Neural progenitor cell (in vitro differentiated cells): ENCODE data around the gene CLCN2. TPM values are rescaled to one million over a fixed set of nuclear protein-coding genes. Genes with fewer than 3 reads are reported as not detected.

Experiments used
- DNase-seq: peaks from one replicate; pipeline ENCODE4 v3.0.0-alpha.2; 2016; ENCODE audit warnings: low spot score
- H2AFZ ChIP-seq: fragments of 200-600 bp; sonication (generic); replicated peaks from 2 replicates; pipeline ENCODE4 v1.6.1; 2016; ENCODE audit warnings: antibody characterized with exemption
- H3F3A ChIP-seq: fragments of 200-600 bp; sonication (generic); 2 replicates; pipeline ENCODE4 v1.6.1; 2016; ENCODE audit warnings: antibody characterized with exemption, low read depth
- H3K27ac ChIP-seq: fragments of 200-600 bp; sonication (generic); 2 replicates; pipeline ENCODE4 v1.5.1; 2016; ENCODE audit warnings: mild to moderate bottlenecking
- H3K27me3 ChIP-seq: fragments of 200-600 bp; sonication (generic); 2 replicates; pipeline ENCODE4 v1.6.1; 2016; ENCODE audit warnings: mild to moderate bottlenecking, moderate library complexity
- H3K36me3 ChIP-seq: fragments of 200-600 bp; sonication (generic); 2 replicates; pipeline ENCODE4 v1.5.1; 2016
- H3K4me1 ChIP-seq: fragments of 200-600 bp; sonication (generic); 2 replicates; pipeline ENCODE4 v1.6.1; 2016; ENCODE audit warnings: mixed run types
- H3K4me2 ChIP-seq: fragments of 200-600 bp; sonication (generic); 2 replicates; pipeline ENCODE4 v1.6.1; 2016
- H3K4me3 ChIP-seq: fragments of 200-600 bp; sonication (generic); 2 replicates; pipeline ENCODE4 v1.5.1; 2016
- H3K79me2 ChIP-seq: fragments of 200-600 bp; sonication (generic); 2 replicates; pipeline ENCODE4 v1.6.1; 2016; ENCODE audit warnings: low read depth
- H3K9ac ChIP-seq: fragments of 200-600 bp; sonication (generic); 2 replicates; pipeline ENCODE4 v1.6.1; 2016
- H3K9me3 ChIP-seq: fragments of 200-600 bp; sonication (generic); 2 replicates; pipeline ENCODE4 v1.5.1; 2016; ENCODE audit warnings: low read depth
- H4K20me1 ChIP-seq: fragments of 200-600 bp; sonication (generic); 2 replicates; pipeline ENCODE4 v1.6.1; 2016; ENCODE audit warnings: low read depth
- H3K27ac Mint-ChIP-seq: 3 replicates; pipeline ENCODE4 v1.8.0; 2021; ENCODE audit warnings: mixed read lengths
- H3K27me3 Mint-ChIP-seq: 2 replicates; pipeline ENCODE4 v1.8.0; 2022; ENCODE audit warnings: low read depth, mild to moderate bottlenecking, inconsistent platforms, moderate library complexity, mixed read lengths; ENCODE audit not compliant: insufficient read depth
- H3K36me3 Mint-ChIP-seq: 3 replicates; pipeline ENCODE4 v1.8.0; 2021; ENCODE audit warnings: mixed read lengths
- H3K4me1 Mint-ChIP-seq: 3 replicates; pipeline ENCODE4 v1.8.0; 2021; ENCODE audit warnings: mixed read lengths
- H3K4me3 Mint-ChIP-seq: 3 replicates; pipeline ENCODE4 v1.8.0; 2021; ENCODE audit warnings: mild to moderate bottlenecking, moderate library complexity, mixed read lengths
- H3K9me3 Mint-ChIP-seq: 3 replicates; pipeline ENCODE4 v1.8.0; 2020; ENCODE audit warnings: mixed read lengths
- CTCF ChIP-seq: fragments of 200-600 bp; sonication (generic); IDR thresholded peaks from 2 replicates; pipeline ENCODE4 v1.5.1; 2017; ENCODE audit warnings: antibody characterized with exemption, mild to moderate bottlenecking
- EZH2 ChIP-seq: fragments of 200-600 bp; sonication (generic); IDR thresholded peaks from 2 replicates; pipeline ENCODE4 v1.6.1; 2017; ENCODE audit warnings: antibody characterized with exemption, mild to moderate bottlenecking, moderate library complexity
- EZH2phosphoT487 ChIP-seq: fragments of 200-600 bp; sonication (generic); IDR thresholded peaks from 2 replicates; pipeline ENCODE4 v1.6.1; 2017; ENCODE audit warnings: antibody characterized with exemption
- total RNA-seq: library from RNA; depleted of rRNA; stranded (reverse); fragments of >200 nt; gene quantifications from 2 replicates; pipeline ENCODE4 v1.2.3, GENCODE V29; 2015; ENCODE audit warnings: low replicate concordance

The CLCN2 gene
- total RNA-seq, 1 donor from 2014 or later, result 16.5 TPM

- Histone ChIP-seq H4K20me1 (peaks cover 8% of the 10 kb centered on the region), H3K79me2 (no peaks in the 10 kb centered on the region), H3K27me3 (peaks cover 48% of the 10 kb centered on the region), H3K4me2 (no peak overlapping the region), H3F3A (peaks cover 32% of the 10 kb centered on the region), H3K4me1 (peaks cover 22% of the 10 kb centered on the region), H3K4me3 (no peak overlapping the region), H3K9me3 (no peaks in the 10 kb centered on the region), H3K27ac (no peak overlapping the region), H3K9ac (no peak overlapping the region), H2AFZ (no peak overlapping the region), H3K36me3 (no peaks in the 10 kb centered on the region)
- Mint-ChIP-seq H3K4me3 (no peak overlapping the region), H3K27me3 (peaks cover 28% of the 10 kb centered on the region), H3K27ac (no peak overlapping the region), H3K4me1 (peaks cover 17% of the 10 kb centered on the region), H3K9me3 (peaks cover 2% of the 10 kb centered on the region), H3K36me3 (no peaks in the 10 kb centered on the region)
- DNase-seq, result no peak
- TF ChIP-seq EZH2phosphoT487, result no peak
- TF ChIP-seq CTCF, result no peak
- no peak for TF ChIP-seq EZH2
Observed at GRCh38 chr3:184383033-184383740, 21.8 kb upstream of the CLCN2 start.

GRCh38 chr3:184382326-184383032, 21.1 kb upstream of the CLCN2 start:
- no peaks in the 10 kb centered on the region for H3K9me3 Mint-ChIP-seq
- Histone ChIP-seq H3K36me3 (no peaks in the 10 kb centered on the region), H2AFZ (no peak overlapping the region), H3K27ac (no peak overlapping the region), H3K27me3 (peaks cover 49% of the 10 kb centered on the region), H3K4me1 (peaks cover 29% of the 10 kb centered on the region), H3K4me3 (no peak overlapping the region), H3K9ac (no peak overlapping the region), H3K79me2 (no peaks in the 10 kb centered on the region), H3K9me3 (no peaks in the 10 kb centered on the region), H3K4me2 (no peak overlapping the region), H3F3A (peaks cover 32% of the 10 kb centered on the region), H4K20me1 (peaks cover 8% of the 10 kb centered on the region)
- no peak for TF ChIP-seq EZH2phosphoT487
- no peak overlapping the region for H3K27ac Mint-ChIP-seq
- peaks cover 31% of the 10 kb centered on the region for H3K27me3 Mint-ChIP-seq
- no peaks in the 10 kb centered on the region for H3K36me3 Mint-ChIP-seq
- peak overlapping the region; percentile 10 for H3K4me3 Mint-ChIP-seq
- H3K4me1 Mint-ChIP-seq, result peaks cover 23% of the 10 kb centered on the region
- no peak for DNase-seq

- Histone ChIP-seq H2AFZ (peak overlapping the region; percentile 91), H3F3A (peaks cover 32% of the 10 kb centered on the region), H3K9me3 (no peaks in the 10 kb centered on the region), H3K4me1 (peaks cover 34% of the 10 kb centered on the region), H4K20me1 (peaks cover 8% of the 10 kb centered on the region), H3K36me3 (no peaks in the 10 kb centered on the region), H3K9ac (no peak overlapping the region), H3K27ac (no peak overlapping the region), H3K27me3 (peaks cover 49% of the 10 kb centered on the region), H3K79me2 (no peaks in the 10 kb centered on the region), H3K4me2 (peak overlapping the region; percentile 88), H3K4me3 (peak overlapping the region; percentile 67)
- Mint-ChIP-seq H3K27ac (no peak overlapping the region), H3K36me3 (no peaks in the 10 kb centered on the region), H3K27me3 (peaks cover 38% of the 10 kb centered on the region), H3K4me3 (peak overlapping the region; percentile 82), H3K4me1 (peaks cover 24% of the 10 kb centered on the region), H3K9me3 (no peaks in the 10 kb centered on the region)
- peak; percentile 74 for DNase-seq
- TF ChIP-seq CTCF (no peak), EZH2 (peak; percentile 79), EZH2phosphoT487 (peak; percentile 69)
Observed at GRCh38 chr3:184381261-184382224, 20.1 kb upstream of the CLCN2 start.
